ENCODE results near the gene TENM4. TPM values are rescaled to one million over a fixed set of nuclear protein-coding genes. Genes with fewer than 3 reads are reported as not detected.

The TENM4 gene
- total RNA-seq, 1 experiment from 2014 or later: 25.0 TPM

DNA sequence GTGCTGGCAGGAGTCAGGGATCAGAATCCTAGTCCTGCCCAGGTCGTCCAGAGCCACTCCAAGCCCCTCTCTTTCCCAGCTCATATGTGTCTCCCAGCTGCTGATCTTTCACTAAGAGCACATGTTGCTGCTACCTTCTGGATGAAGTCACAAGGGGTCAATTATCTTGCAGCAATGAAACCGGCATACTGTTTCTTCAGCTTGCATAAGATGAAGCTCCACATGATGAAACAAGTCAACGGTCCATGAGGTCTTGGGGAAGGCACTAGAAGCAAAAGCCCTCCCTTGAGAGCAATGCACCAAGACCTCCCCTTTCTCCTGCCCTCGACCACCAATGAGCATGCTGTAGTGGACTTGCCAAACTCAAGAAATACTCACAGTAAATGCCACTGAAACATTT lies 148.9 kb downstream of the TENM4 start:
- no peaks in the 10 kb centered on the region for H3K9me3 Mint-ChIP-seq
- DNase-seq (ENCODE audit: low spot score) (no peak), ATAC-seq (no peak)
- H3K4me1 Mint-ChIP-seq: peaks cover 18% of the 10 kb centered on the region
- POLR2A ChIA-PET: no interaction called here
- no peak overlapping the region for H3K27ac Mint-ChIP-seq
- TF ChIP-seq HMGA2 (CRISPR knock-in tag; IDR thresholded peaks at IDR 0.05) (no peak), SMAD3 (CRISPR knock-in tag; IDR thresholded peaks at IDR 0.05; ENCODE audit: borderline replicate concordance) (no peak), CREB1 (CRISPR knock-in tag; IDR thresholded peaks at IDR 0.05) (no peak), TEAD1 (CRISPR knock-in tag; IDR thresholded peaks at IDR 0.05) (no peak), ZNF423 (CRISPR knock-in tag; IDR thresholded peaks at IDR 0.05) (no peak)
- TF ChIP-seq, protein P1, sequence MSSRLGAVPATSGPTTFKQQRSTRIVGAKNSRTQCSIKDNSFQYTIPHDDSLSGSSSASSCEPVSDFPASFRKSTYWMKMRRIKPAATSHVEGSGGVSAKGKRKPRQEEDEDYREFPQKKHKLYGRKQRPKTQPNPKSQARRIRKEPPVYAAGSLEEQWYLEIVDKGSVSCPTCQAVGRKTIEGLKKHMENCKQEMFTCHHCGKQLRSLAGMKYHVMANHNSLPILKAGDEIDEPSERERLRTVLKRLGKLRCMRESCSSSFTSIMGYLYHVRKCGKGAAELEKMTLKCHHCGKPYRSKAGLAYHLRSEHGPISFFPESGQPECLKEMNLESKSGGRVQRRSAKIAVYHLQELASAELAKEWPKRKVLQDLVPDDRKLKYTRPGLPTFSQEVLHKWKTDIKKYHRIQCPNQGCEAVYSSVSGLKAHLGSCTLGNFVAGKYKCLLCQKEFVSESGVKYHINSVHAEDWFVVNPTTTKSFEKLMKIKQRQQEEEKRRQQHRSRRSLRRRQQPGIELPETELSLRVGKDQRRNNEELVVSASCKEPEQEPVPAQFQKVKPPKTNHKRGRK (CRISPR knock-in tag; IDR thresholded peaks at IDR 0.05; ENCODE audit: borderline replicate concordance): no peak
- TF ChIP-seq, protein P2, sequence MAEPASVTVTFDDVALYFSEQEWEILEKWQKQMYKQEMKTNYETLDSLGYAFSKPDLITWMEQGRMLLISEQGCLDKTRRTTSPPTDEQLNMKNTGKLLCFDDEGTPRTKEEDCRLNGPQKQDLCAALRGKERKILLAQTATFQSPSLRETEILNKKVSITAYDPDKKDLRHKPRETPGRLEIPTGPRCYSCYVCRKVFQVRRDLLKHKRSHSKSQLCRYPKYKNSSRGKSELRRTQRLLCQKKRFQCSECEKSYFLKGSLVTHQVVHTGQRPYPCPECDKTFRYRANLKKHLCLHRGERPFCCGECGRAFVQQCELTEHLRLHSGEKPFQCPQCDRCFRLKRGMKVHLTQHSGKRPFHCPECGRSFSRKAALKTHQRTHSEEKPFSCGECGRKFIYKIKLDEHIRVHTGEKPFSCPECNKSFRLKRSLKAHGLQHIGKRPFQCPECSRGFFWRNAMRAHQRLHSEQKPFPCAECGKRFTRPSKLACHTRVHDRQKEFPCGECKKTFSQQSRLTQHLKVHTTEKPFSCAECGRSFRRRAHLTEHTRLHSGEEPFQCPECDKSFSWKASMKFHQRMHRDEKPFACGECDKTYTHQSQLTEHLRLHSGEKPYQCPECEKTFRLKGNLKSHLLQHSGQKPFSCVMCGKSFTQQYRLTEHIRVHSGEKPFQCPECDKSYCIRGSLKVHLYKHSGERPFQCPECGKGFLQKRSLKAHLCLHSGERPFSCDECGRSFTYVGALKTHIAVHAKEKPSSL (CRISPR knock-in tag; conservative IDR thresholded peaks at IDR 0.05): no peak
- TF ChIP-seq, protein P3, sequence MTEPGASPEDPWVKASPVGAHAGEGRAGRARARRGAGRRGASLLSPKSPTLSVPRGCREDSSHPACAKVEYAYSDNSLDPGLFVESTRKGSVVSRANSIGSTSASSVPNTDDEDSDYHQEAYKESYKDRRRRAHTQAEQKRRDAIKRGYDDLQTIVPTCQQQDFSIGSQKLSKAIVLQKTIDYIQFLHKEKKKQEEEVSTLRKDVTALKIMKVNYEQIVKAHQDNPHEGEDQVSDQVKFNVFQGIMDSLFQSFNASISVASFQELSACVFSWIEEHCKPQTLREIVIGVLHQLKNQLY (CRISPR knock-in tag; IDR thresholded peaks at IDR 0.05): no peak
- TF ChIP-seq, protein P4, sequence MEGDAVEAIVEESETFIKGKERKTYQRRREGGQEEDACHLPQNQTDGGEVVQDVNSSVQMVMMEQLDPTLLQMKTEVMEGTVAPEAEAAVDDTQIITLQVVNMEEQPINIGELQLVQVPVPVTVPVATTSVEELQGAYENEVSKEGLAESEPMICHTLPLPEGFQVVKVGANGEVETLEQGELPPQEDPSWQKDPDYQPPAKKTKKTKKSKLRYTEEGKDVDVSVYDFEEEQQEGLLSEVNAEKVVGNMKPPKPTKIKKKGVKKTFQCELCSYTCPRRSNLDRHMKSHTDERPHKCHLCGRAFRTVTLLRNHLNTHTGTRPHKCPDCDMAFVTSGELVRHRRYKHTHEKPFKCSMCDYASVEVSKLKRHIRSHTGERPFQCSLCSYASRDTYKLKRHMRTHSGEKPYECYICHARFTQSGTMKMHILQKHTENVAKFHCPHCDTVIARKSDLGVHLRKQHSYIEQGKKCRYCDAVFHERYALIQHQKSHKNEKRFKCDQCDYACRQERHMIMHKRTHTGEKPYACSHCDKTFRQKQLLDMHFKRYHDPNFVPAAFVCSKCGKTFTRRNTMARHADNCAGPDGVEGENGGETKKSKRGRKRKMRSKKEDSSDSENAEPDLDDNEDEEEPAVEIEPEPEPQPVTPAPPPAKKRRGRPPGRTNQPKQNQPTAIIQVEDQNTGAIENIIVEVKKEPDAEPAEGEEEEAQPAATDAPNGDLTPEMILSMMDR (IDR thresholded peaks at IDR 0.05): no peak
- H3K4me3 Mint-ChIP-seq: no peak overlapping the region
- H3K36me3 Mint-ChIP-seq: no peaks in the 10 kb centered on the region
- no peaks in the 10 kb centered on the region for H3K27me3 Mint-ChIP-seq (ENCODE audit: low read depth)
- CTCF ChIA-PET: no interaction called here

DNA sequence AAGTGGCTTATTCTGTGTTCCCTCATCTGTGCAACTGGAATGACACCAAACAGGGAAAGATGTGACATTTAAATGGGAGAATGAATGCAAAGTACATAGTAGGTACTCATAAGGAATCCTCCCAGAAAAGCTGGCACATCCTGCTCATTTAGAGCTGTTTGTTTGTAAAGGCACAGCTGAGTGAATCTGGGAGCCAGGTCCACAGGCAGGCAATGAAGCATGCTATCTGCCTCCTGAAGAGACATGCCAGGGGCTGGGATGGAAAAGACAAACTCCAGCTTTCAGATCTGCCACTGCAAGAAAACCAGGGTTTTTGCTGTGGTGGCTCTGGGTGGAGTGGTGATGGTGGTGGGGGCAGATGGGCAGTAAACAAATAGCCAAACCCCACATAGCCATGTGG lies 150.1 kb downstream of the TENM4 start:
- no peak for DNase-seq (ENCODE audit: low spot score)
- POLR2A ChIA-PET: no interaction called here
- TF ChIP-seq SMAD4 (CRISPR knock-in tag; IDR thresholded peaks at IDR 0.05) (no peak), ZNF423 (CRISPR knock-in tag; IDR thresholded peaks at IDR 0.05) (no peak), SOX15 (CRISPR knock-in tag; IDR thresholded peaks at IDR 0.05) (no peak), NFATC4 (CRISPR knock-in tag; IDR thresholded peaks at IDR 0.05) (no peak), ZNF138 (CRISPR knock-in tag; conservative IDR thresholded peaks at IDR 0.05) (no peak), NFE2L1 (CRISPR knock-in tag; IDR thresholded peaks at IDR 0.05) (no peak), GTF2I (CRISPR knock-in tag; conservative IDR thresholded peaks at IDR 0.05) (no peak), ZNF263 (CRISPR knock-in tag; IDR thresholded peaks at IDR 0.05; ENCODE audit: low read depth) (no peak), PRRX2 (CRISPR knock-in tag; IDR thresholded peaks at IDR 0.05) (no peak), ELF4 (CRISPR knock-in tag; IDR thresholded peaks at IDR 0.05; ENCODE audit: low read depth) (no peak), NFYB (CRISPR knock-in tag; conservative IDR thresholded peaks at IDR 0.05; ENCODE audit: low read depth) (no peak)
- TF ChIP-seq, protein P5, sequence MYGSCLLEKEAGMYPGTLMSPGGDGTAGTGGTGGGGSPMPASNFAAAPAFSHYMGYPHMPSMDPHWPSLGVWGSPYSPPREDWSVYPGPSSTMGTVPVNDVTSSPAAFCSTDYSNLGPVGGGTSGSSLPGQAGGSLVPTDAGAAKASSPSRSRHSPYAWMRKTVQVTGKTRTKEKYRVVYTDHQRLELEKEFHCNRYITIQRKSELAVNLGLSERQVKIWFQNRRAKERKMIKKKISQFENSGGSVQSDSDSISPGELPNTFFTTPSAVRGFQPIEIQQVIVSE (CRISPR knock-in tag; IDR thresholded peaks at IDR 0.05; ENCODE audit: borderline replicate concordance): no peak
- TF ChIP-seq, protein P6, sequence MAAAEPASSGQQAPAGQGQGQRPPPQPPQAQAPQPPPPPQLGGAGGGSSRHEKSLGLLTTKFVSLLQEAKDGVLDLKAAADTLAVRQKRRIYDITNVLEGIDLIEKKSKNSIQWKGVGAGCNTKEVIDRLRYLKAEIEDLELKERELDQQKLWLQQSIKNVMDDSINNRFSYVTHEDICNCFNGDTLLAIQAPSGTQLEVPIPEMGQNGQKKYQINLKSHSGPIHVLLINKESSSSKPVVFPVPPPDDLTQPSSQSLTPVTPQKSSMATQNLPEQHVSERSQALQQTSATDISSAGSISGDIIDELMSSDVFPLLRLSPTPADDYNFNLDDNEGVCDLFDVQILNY (CRISPR knock-in tag; IDR thresholded peaks at IDR 0.05): no peak
- TF ChIP-seq, protein P7, sequence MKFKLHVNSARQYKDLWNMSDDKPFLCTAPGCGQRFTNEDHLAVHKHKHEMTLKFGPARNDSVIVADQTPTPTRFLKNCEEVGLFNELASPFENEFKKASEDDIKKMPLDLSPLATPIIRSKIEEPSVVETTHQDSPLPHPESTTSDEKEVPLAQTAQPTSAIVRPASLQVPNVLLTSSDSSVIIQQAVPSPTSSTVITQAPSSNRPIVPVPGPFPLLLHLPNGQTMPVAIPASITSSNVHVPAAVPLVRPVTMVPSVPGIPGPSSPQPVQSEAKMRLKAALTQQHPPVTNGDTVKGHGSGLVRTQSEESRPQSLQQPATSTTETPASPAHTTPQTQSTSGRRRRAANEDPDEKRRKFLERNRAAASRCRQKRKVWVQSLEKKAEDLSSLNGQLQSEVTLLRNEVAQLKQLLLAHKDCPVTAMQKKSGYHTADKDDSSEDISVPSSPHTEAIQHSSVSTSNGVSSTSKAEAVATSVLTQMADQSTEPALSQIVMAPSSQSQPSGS (CRISPR knock-in tag; IDR thresholded peaks at IDR 0.05; ENCODE audit: borderline replicate concordance, low read depth): no peak
- TF ChIP-seq, protein P8, sequence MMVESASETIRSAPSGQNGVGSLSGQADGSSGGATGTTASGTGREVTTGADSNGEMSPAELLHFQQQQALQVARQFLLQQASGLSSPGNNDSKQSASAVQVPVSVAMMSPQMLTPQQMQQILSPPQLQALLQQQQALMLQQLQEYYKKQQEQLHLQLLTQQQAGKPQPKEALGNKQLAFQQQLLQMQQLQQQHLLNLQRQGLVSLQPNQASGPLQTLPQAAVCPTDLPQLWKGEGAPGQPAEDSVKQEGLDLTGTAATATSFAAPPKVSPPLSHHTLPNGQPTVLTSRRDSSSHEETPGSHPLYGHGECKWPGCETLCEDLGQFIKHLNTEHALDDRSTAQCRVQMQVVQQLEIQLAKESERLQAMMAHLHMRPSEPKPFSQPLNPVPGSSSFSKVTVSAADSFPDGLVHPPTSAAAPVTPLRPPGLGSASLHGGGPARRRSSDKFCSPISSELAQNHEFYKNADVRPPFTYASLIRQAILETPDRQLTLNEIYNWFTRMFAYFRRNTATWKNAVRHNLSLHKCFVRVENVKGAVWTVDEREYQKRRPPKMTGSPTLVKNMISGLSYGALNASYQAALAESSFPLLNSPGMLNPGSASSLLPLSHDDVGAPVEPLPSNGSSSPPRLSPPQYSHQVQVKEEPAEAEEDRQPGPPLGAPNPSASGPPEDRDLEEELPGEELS (CRISPR knock-in tag; IDR thresholded peaks at IDR 0.05): no peak
- TF ChIP-seq, protein P3 (CRISPR knock-in tag; IDR thresholded peaks at IDR 0.05): no peak

More for the DNA sequence above, 150.1 kb downstream of the TENM4 start:
- Mint-ChIP-seq H3K27ac (no peak overlapping the region), H3K4me1 (peaks cover 7% of the 10 kb centered on the region), H3K36me3 (0 out of 2 replicates have a peak, but pooled peaks cover 3% of the 10 kb centered on the region), H3K9me3 (no peaks in the 10 kb centered on the region), H3K27me3 (ENCODE audit: low read depth) (no peaks in the 10 kb centered on the region), H3K4me3 (no peak overlapping the region)
- no peak for ATAC-seq
- CTCF ChIA-PET: no interaction called here

All from WTC11 (cell line).